DND-41 (cell line): ENCODE data around the gene STRN.

Source experiments
- CTCF ChIP-seq: IDR thresholded peaks from 2 replicates; pipeline ENCODE4 v1.5.1; 2012; ENCODE audit warnings: borderline replicate concordance, low read length, moderate library complexity, mild to moderate bottlenecking; ENCODE audit not compliant: poor library complexity, severe bottlenecking; ENCODE audit errors: extremely low read depth
- EZH2 ChIP-seq: IDR thresholded peaks from 3 replicates; pipeline ENCODE4 v1.6.1; 2012; ENCODE audit warnings: borderline replicate concordance, low read depth, mild to moderate bottlenecking, moderate library complexity, low read length, inconsistent platforms; ENCODE audit not compliant: severe bottlenecking

- TF ChIP-seq CTCF = no peak
- TF ChIP-seq EZH2 = no peak
Observed at GRCh38 chr2:36805635-36806224, 160.6 kb downstream of the STRN start.
